Lung (tissue), 12 donors: ENCODE data around the gene SEMA4C. TPM values are rescaled to one million over a fixed set of nuclear protein-coding genes. Genes with fewer than 3 reads are reported as not detected.

Experiments used
- ATAC-seq: fragments of 200-7000 bp; cut with Tn5 transposase; one replicate; pipeline ENCODE4 v1.9.1; 2020; ENCODE audit warnings: moderate number of reproducible peaks; ENCODE audit not compliant: insufficient read depth, low FRiP score
- DNase-seq, 3 donors: peaks; one replicate each; pipeline ENCODE4 v3.0.0-alpha.2; 2013 to 2017
- H3K27ac ChIP-seq, 2 donors: one replicate each; pipeline ENCODE4 v1.5.1; 2013; ENCODE audit warnings: mild to moderate bottlenecking in 2 of 2, moderate library complexity in 2 of 2, control low read depth in 1 of 2, inconsistent platforms in 1 of 2, low read depth in 1 of 2, low read length in 1 of 2
- H3K27me3 ChIP-seq, 3 donors: one replicate each; pipeline ENCODE4 v1.5.1; 2013; ENCODE audit warnings: low read length in 2 of 3; ENCODE audit not compliant: control insufficient read depth in 3 of 3, insufficient read depth in 3 of 3
- H3K36me3 ChIP-seq, 4 donors: one replicate each; pipeline ENCODE4 v1.5.1; 2013; ENCODE audit warnings: low read length in 4 of 4, mild to moderate bottlenecking in 1 of 4, moderate library complexity in 1 of 4; ENCODE audit not compliant: control insufficient read depth in 4 of 4, insufficient read depth in 4 of 4
- H3K4me1 ChIP-seq, 5 donors: one replicate each; pipeline ENCODE4 v1.5.1; 2013; ENCODE audit warnings: low read length in 5 of 5, mild to moderate bottlenecking in 2 of 5, moderate library complexity in 1 of 5; ENCODE audit not compliant: control insufficient read depth in 5 of 5, insufficient read depth in 5 of 5
- H3K4me3 ChIP-seq: one replicate; pipeline ENCODE4 v1.5.1; 2013; ENCODE audit warnings: mild to moderate bottlenecking, control low read depth, moderate library complexity
- H3K9ac ChIP-seq, 2 donors: one replicate each; pipeline ENCODE4 v1.5.1; 2013; ENCODE audit warnings: low read length in 2 of 2, control low read depth in 1 of 2; ENCODE audit not compliant: insufficient read depth in 1 of 2
- H3K9me3 ChIP-seq, 4 donors: one replicate each; pipeline ENCODE4 v1.5.1; 2013; ENCODE audit warnings: low read length in 3 of 4, mild to moderate bottlenecking in 1 of 4, moderate library complexity in 1 of 4; ENCODE audit not compliant: control insufficient read depth in 4 of 4, insufficient read depth in 3 of 4
- WGBS, 2 donors: extraction: QIAGEN DNeasy Blood & Tissue Kit; methylation state at CpG; one replicate each; pipeline ENCODE4 v1.1.7; 2013; 5-methylcytosine and 5-hydroxymethylcytosine counted together
- polyA plus RNA-seq, 2 donors: library from polyadenylated mRNA; stranded (reverse); fragments of 200-250 nt; gene quantifications; one replicate each; pipeline ENCODE4 v1.2.1, GENCODE V29; 2013
- total RNA-seq, 2 donors: library from RNA; depleted of rRNA in 1 of 2; stranded (reverse); fragments of >200 nt in 1 of 2; gene quantifications; one replicate each; pipeline ENCODE4 v1.2.1, GENCODE V29; 2014 to 2021
- TF ChIP-seq, protein P1 (sequence below): IDR thresholded peaks from 2 replicates; pipeline ENCODE4 v1.5.1; 2012; ENCODE audit warnings: mild to moderate bottlenecking; ENCODE audit errors: control extremely low read depth, extremely low read depth
- donor health status: control.
- donor health status: control.
- donor health status: Bipolar disorder and iron deficiency.
- donor health status: healthy.
- donor health status: DM: yes; HTN: yes; CAD: no.

SEMA4C gene
- total and polyA plus RNA-seq, 4 donors: 18.8 to 42.0 (median 28.8) TPM

- Histone ChIP-seq H3K9ac (no peak overlapping the region), H3K4me3 (no peak overlapping the region), H3K9me3 (no peaks in the 10 kb centered on the region), H3K27ac (peak overlapping the region in 1 of 2 donors; percentile 30), H3K27me3 (no peaks in the 10 kb centered on the region), H3K36me3 (peaks cover 0 to 37% (median 25%) of the 10 kb centered on the region in 4 donors), H3K4me1 (peaks cover 0 to 29% (median 4%) of the 10 kb centered on the region in 5 donors)
- ATAC-seq (no peak), DNase-seq (no peak)
- TF ChIP-seq, protein P1, sequence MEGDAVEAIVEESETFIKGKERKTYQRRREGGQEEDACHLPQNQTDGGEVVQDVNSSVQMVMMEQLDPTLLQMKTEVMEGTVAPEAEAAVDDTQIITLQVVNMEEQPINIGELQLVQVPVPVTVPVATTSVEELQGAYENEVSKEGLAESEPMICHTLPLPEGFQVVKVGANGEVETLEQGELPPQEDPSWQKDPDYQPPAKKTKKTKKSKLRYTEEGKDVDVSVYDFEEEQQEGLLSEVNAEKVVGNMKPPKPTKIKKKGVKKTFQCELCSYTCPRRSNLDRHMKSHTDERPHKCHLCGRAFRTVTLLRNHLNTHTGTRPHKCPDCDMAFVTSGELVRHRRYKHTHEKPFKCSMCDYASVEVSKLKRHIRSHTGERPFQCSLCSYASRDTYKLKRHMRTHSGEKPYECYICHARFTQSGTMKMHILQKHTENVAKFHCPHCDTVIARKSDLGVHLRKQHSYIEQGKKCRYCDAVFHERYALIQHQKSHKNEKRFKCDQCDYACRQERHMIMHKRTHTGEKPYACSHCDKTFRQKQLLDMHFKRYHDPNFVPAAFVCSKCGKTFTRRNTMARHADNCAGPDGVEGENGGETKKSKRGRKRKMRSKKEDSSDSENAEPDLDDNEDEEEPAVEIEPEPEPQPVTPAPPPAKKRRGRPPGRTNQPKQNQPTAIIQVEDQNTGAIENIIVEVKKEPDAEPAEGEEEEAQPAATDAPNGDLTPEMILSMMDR: no peak
- WGBS, 2 donors: 43 to 61% methylated on average over 4 of the region's 4 CpGs
These were observed 10.2 kb downstream of the SEMA4C start for GRCh38 chr2:96859681-96860064.

DNA sequence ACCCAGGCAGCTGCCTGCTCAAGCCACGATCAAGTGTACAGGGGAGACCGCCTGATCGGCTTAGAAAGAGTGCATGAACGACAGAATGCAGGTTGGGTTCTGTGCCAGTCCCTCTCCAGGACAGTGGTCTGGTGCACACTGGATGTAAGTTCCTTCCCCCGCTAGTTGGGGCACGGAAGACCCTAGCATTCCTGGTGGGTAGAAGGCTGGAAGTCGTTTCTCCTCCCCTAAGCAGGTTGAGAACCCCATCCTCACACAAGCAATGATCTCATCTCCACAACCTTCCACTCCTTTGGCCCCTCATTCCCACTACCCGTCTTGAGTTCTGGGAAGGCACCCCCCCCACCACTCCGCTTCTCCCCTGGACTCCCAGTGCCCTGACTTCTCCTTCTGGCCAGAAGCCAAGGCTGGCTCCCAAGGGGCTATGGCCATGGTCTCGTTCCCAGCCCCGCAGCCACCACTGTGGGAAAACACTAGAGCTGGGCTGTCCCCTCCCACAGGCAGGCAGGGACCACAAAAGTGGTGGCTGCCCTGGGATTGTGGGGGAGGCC lies 10.7 kb downstream of the SEMA4C start:
- Histone ChIP-seq H3K27ac (peak overlapping the region in 1 of 2 donors; percentile 65), H3K9ac (no peak overlapping the region), H3K36me3 (peaks cover 0 to 32% (median 21%) of the 10 kb centered on the region in 4 donors), H3K9me3 (no peaks in the 10 kb centered on the region), H3K27me3 (no peaks in the 10 kb centered on the region), H3K4me1 (peaks cover 0 to 29% (median 4%) of the 10 kb centered on the region in 5 donors), H3K4me3 (no peak overlapping the region)
- DNase-seq (peak in 2 of 3 donors; percentile 36 to 40), ATAC-seq (no peak)
- WGBS, 2 donors: 64 to 70% methylated on average over 11 of the region's 11 CpGs
- TF ChIP-seq, protein P1: no peak

- 0% methylated on average over 64 to 81 of the region's 81 CpGs for WGBS, 2 donors
- peak within 1 kb of the TSS; percentile 76 to 91 for H3K27ac ChIP-seq
These were observed 12.1 kb downstream of the SEMA4C start, which contains the start of gene ANKRD39 for GRCh38 chr2:96857667-96858372. ANKRD39 (minus strand) TSS chr2:96858016; CDS start chr2:96857987, 29 bp downstream.

More at GRCh38 chr2:96857667-96858372, 12.1 kb downstream of the SEMA4C start, which contains the start of gene ANKRD39:
- peaks cover 0 to 29% (median 4%) of the 10 kb centered on the region in 5 donors for H3K4me1 ChIP-seq
- no peaks in the 10 kb centered on the region for H3K27me3 ChIP-seq
- peak; percentile 98 for ATAC-seq
- peaks cover 0 to 24% (median 19%) of the 10 kb centered on the region in 4 donors for H3K36me3 ChIP-seq
- TF ChIP-seq, protein P1: peak; percentile 93
- peak within 1 kb of the TSS; percentile 7 to 73 for H3K9ac ChIP-seq
- peak; percentile 98 to 100 (median 99) for DNase-seq
- no peaks in the 10 kb centered on the region for H3K9me3 ChIP-seq
- peak within 1 kb of the TSS; percentile 83 for H3K4me3 ChIP-seq
